OCI-LY7 (cell line): ENCODE results near the gene CSTF2T. TPM values are rescaled to one million over a fixed set of nuclear protein-coding genes. Genes with fewer than 3 reads are reported as not detected.

ENCODE experiments used
- BruUV-seq: library from RNA; stranded (reverse); fragments of 400-500 nt; replicated peaks from 2 replicates; lab custom pipeline; 2021; lab: Mats Ljungman, UMichigan
- CTCF ChIA-PET: fragments of 300-600 bp; sonication (Branson Sonifier 250); formaldehyde crosslinking; loops from one replicate; lab custom pipeline; 2022; ENCODE audit warnings: antibody characterized with exemption; ENCODE audit not compliant: unreplicated experiment; lab: Charles Lee
- POLR2A ChIA-PET: fragments of 300-600 bp; sonication (Branson Sonifier 250); formaldehyde crosslinking; loops from one replicate; lab custom pipeline; 2022; ENCODE audit warnings: antibody characterized with exemption; lab: Charles Lee
- DNase-seq: peaks from one replicate; pipeline ENCODE4 v3.0.0-alpha.2; 2015; ENCODE audit warnings: low spot score
- H2AFZ ChIP-seq: fragments of 200-600 bp; sonication (generic), shearing (Covaris generic); 2 replicates; pipeline ENCODE4 v1.6.1; 2014; ENCODE audit warnings: mild to moderate bottlenecking, antibody characterized with exemption, low read length, moderate library complexity
- H3K27ac ChIP-seq: fragments of 200-600 bp; sonication (generic); 2 replicates; pipeline ENCODE4 v1.5.1; 2014; ENCODE audit warnings: mixed run types, low read depth, mild to moderate bottlenecking, moderate library complexity, low read length, inconsistent platforms; ENCODE audit not compliant: poor library complexity, severe bottlenecking
- H3K36me3 ChIP-seq: fragments of 200-600 bp; sonication (generic); 2 replicates; pipeline ENCODE4 v1.6.1; 2014; ENCODE audit warnings: mild to moderate bottlenecking, antibody characterized with exemption, low read length, moderate library complexity, mixed read lengths; ENCODE audit not compliant: insufficient read depth
- H3K4me1 ChIP-seq: fragments of 200-600 bp; sonication (generic); 2 replicates; pipeline ENCODE4 v1.5.1; 2014; ENCODE audit warnings: mild to moderate bottlenecking, low read length; ENCODE audit not compliant: insufficient read depth, poor library complexity, severe bottlenecking
- H3K4me2 ChIP-seq: fragments of 200-600 bp; sonication (generic); 2 replicates; pipeline ENCODE4 v1.6.1; 2014; ENCODE audit warnings: mild to moderate bottlenecking, low read length
- H3K4me3 ChIP-seq: fragments of 200-600 bp; sonication (generic); 2 replicates; pipeline ENCODE4 v1.5.1; 2014; ENCODE audit warnings: mild to moderate bottlenecking, low read depth, low read length; ENCODE audit not compliant: poor library complexity, severe bottlenecking
- H3K79me2 ChIP-seq: fragments of 200-600 bp; sonication (generic); 2 replicates; pipeline ENCODE4 v1.6.1; 2016; ENCODE audit warnings: low read depth, mild to moderate bottlenecking, low read length, moderate library complexity, mixed read lengths; ENCODE audit not compliant: insufficient read depth
- H3K9me2 ChIP-seq: fragments of 200-600 bp; sonication (generic); 2 replicates; pipeline ENCODE4 v1.6.1; 2016; ENCODE audit warnings: mild to moderate bottlenecking, low read length, mixed read lengths; ENCODE audit not compliant: insufficient read depth
- H3K9me3 ChIP-seq: fragments of 200-600 bp; sonication (generic); 2 replicates; pipeline ENCODE4 v1.6.1; 2014; ENCODE audit warnings: mild to moderate bottlenecking, mixed run types, low read length, mixed read lengths
- H4K20me1 ChIP-seq: fragments of 200-600 bp; sonication (generic); 2 replicates; pipeline ENCODE4 v1.6.1; 2014; ENCODE audit warnings: mild to moderate bottlenecking, antibody characterized with exemption, low read length, moderate library complexity, mixed read lengths; ENCODE audit not compliant: insufficient read depth
- EZH2phosphoT487 ChIP-seq: fragments of 200-600 bp; sonication (generic); IDR thresholded peaks from 2 replicates; pipeline ENCODE4 v1.6.1; 2018; ENCODE audit warnings: low read depth, borderline replicate concordance, mild to moderate bottlenecking, mixed run types, antibody characterized with exemption, low read length, moderate library complexity, mixed read lengths
- intact Hi-C: fragments of 100-400 bp; cut with micrococcal nuclease; formaldehyde crosslinking; loops from one replicate; pipeline ENCODE4 v1.10.0; 2022; ENCODE audit not compliant: unreplicated experiment
- total RNA-seq, 2 experiments: library from RNA; depleted of rRNA in 1 of 2; stranded (reverse); fragments of >200 nt in 1 of 2; shearing (Covaris generic) in 1 of 2; gene quantifications; 2 replicates each; pipeline ENCODE4 v1.2.3, GENCODE V29; 2014 to 2022
- TF ChIP-seq, protein P1 (sequence below): fragments of 200-600 bp; sonication (generic); conservative IDR thresholded peaks from 2 replicates; pipeline ENCODE4 v1.5.1; 2014; ENCODE audit warnings: mild to moderate bottlenecking, antibody characterized with exemption, low read length, moderate library complexity, mixed read lengths

Gene CSTF2T
- total RNA-seq, 2 experiments from 2014 or later, result 27.1 to 33.3 TPM

DNA sequence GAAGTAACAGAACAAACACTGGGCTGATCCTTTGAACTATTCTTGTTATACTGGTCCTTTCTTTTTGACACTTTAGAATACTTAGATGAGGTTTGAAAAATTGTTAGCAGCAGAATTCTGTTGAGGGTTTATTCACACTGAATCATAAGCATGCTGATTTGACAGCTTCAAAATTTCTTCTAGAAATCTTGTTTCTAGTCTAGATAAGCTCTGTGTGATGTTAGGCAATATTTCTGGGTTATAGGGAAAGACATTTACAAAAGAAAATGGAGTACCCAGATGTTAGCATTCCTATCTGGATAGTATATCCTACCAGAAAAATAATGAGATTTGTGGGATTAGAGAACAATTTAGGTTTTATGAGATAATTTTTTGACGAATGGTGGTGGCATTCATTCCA is 12.1 kb downstream of the CSTF2T start:
- CTCF ChIA-PET, result no interaction called here
- Histone ChIP-seq H3K4me2 (no peak overlapping the region), H3K4me1 (no peaks in the 10 kb centered on the region), H3K9me3 (no peaks in the 10 kb centered on the region), H4K20me1 (no peaks in the 10 kb centered on the region), H3K9me2 (no peaks in the 10 kb centered on the region), H3K79me2 (no peaks in the 10 kb centered on the region), H3K36me3 (no peaks in the 10 kb centered on the region), H3K4me3 (no peak overlapping the region), H3K27ac (no peak overlapping the region), H2AFZ (no peak overlapping the region)
- no TSS peak for BruUV-seq
- TF ChIP-seq, protein P1, sequence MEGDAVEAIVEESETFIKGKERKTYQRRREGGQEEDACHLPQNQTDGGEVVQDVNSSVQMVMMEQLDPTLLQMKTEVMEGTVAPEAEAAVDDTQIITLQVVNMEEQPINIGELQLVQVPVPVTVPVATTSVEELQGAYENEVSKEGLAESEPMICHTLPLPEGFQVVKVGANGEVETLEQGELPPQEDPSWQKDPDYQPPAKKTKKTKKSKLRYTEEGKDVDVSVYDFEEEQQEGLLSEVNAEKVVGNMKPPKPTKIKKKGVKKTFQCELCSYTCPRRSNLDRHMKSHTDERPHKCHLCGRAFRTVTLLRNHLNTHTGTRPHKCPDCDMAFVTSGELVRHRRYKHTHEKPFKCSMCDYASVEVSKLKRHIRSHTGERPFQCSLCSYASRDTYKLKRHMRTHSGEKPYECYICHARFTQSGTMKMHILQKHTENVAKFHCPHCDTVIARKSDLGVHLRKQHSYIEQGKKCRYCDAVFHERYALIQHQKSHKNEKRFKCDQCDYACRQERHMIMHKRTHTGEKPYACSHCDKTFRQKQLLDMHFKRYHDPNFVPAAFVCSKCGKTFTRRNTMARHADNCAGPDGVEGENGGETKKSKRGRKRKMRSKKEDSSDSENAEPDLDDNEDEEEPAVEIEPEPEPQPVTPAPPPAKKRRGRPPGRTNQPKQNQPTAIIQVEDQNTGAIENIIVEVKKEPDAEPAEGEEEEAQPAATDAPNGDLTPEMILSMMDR, result no peak
- no peak for TF ChIP-seq EZH2phosphoT487
- no peak for DNase-seq
- intact Hi-C loops, result no loop called here
- POLR2A ChIA-PET, result no interaction called here

DNA sequence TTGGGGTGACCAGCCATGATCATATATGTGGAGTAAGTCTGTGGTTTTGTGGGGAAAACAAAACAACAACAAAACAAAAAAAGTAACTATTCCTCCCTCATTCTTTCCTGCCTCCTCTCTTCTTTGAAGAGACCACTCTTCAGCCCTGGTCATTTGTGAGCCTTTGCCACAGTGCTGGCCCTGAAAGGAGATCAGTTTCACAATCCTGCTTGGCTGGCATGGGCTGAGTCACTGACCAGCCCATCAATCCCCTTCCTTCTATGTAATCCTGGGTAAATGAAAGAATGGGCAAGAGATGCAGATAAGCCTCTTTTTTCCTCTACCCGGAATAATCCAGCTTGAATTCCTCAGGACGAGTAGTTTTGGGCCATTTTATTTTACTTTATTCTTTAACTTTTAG is 13.6 kb downstream of the CSTF2T start:
- Histone ChIP-seq H3K36me3 (no peaks in the 10 kb centered on the region), H3K79me2 (no peaks in the 10 kb centered on the region), H2AFZ (no peak overlapping the region), H3K9me2 (no peaks in the 10 kb centered on the region), H3K4me2 (no peak overlapping the region), H4K20me1 (no peaks in the 10 kb centered on the region), H3K4me3 (no peak overlapping the region), H3K9me3 (no peaks in the 10 kb centered on the region), H3K27ac (no peak overlapping the region), H3K4me1 (no peaks in the 10 kb centered on the region)
- ChIA-PET CTCF (no interaction called here), POLR2A (interaction anchor here (0.5 kb wide), 1 partner anchor 29 kb away, joined by 3 read pairs; no protein-coding TSS in a partner anchor)
- DNase-seq, result no peak
- no peak for TF ChIP-seq EZH2phosphoT487
- TF ChIP-seq, protein P1, result no peak
- no TSS peak for BruUV-seq
- intact Hi-C loops, result no loop called here

DNA sequence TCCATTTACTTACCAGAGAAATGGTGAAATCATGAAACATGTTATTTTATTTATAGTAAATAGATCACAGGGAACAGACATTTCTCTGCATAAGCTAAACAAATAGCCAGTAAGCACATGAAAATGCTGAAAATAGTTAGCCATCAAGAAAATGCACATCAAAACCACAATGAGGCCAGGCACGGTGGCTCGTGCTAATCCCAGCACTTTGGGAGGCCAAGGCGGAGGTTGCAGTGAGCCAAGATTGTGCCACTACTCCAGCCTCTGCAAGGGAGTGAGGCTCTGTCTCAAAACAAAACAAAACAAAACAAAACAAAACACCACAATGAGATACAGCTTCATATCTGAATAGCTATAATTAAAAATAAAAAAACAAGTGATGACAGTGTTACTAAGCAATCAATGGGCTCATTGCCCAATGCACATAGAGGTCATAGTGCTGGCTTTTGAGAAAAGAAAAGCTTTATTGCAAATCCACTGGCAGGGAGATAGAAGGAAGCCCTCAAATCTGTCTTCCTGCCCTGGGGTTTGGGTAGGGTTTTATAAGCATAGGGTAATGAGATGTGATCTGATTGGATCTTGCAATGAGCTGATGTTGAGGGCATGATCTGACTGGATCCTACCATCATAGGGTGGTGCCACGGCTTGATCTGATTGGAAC is 16.2 kb downstream of the CSTF2T start:
- CTCF ChIA-PET, result no interaction called here

More for the DNA sequence above, 16.2 kb downstream of the CSTF2T start:
- no peaks in the 10 kb centered on the region for H3K4me1 ChIP-seq
- H3K4me3 ChIP-seq, result no peak overlapping the region
- BruUV-seq, result no TSS peak
- no peaks in the 10 kb centered on the region for H3K36me3 ChIP-seq
- no peaks in the 10 kb centered on the region for H3K79me2 ChIP-seq
- H3K9me2 ChIP-seq, result no peaks in the 10 kb centered on the region
- intact Hi-C loops, result no loop called here
- H4K20me1 ChIP-seq, result no peaks in the 10 kb centered on the region
- H3K4me2 ChIP-seq, result no peak overlapping the region
- TF ChIP-seq, protein P1, result no peak
- TF ChIP-seq EZH2phosphoT487, result no peak
- no peak overlapping the region for H2AFZ ChIP-seq
- no peaks in the 10 kb centered on the region for H3K9me3 ChIP-seq
- POLR2A ChIA-PET, result interaction anchor here (0.7 kb wide), 1 partner anchor 12 kb away, joined by 3 read pairs; no protein-coding TSS in a partner anchor
- H3K27ac ChIP-seq, result no peak overlapping the region
- DNase-seq, result no peak
